ENCODE measurements around the gene GPC6.

GPC6 gene

GRCh38 chr13:94143624-94144350 is 917.2 kb downstream of the GPC6 start:
- DNase-seq: no peak

- DNase-seq: no peak
Observed at GRCh38 chr13:94145966-94146365, 919.4 kb downstream of the GPC6 start.

DNA sequence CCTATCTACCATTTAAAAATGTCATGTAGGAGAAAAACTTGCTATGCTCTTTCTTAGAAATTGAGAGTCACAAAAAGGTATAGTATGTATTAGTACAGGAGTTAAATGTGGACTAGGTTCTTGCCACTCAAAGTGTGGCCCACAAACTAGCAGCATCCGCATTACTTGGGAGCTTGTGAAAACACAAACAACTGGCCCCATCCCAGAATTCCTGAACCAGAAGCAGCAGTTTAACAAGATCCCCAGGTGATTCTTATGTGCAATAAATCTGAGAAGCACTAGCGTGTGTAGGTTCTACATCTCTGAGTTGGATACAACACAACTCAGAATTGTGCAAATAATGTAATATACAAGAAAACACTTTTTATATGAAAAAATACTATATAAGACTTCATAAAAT is 927.0 kb downstream of the GPC6 start:
- DNase-seq: no peak

DNA sequence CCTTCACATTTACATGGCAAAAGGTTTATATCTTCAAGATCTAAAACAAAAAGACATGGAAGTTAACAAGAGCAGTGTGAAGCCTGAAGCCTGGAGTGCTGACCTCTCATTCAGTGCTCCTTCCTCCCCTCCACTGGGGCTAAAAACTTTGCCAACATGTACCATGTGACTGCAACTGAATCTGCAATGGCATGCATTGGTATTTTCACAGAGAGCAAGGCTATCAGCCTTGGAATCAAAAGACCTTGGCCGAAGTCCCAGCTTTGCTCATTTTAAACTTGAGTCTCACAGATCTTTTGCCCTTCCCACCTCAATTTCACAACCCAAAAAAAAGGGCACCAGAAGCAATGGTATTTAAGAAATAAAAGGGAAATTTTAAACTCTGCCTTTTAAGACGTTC is 927.8 kb downstream of the GPC6 start:
- no peak for DNase-seq

DNA sequence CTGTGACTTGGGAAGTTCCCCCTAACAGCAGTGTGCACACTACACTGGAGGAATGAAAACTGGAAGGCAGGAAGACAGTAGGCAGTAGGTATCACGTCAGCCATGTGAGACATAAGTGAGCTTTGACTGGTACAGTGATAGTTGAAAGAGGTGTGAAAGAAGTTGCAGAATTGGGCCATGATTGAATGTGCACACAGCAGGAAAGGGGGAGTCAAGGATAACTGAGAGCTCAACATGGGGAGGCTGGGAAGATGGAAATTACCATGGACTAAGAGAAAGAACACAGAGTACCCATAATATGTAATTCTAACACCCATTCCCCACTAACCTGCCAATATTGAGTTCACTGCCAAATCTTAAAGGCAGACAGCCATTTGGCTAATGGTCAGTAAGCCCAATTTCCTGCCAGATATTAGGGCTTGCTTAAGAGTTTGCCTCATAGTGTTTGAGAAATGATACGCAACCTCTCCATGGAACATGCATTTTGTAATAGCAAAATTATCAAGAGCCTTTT is 931.2 kb downstream of the GPC6 start:
- DNase-seq: no peak

GRCh38 chr13:94160875-94161274 is 934.3 kb downstream of the GPC6 start:
- DNase-seq: no peak

DNA sequence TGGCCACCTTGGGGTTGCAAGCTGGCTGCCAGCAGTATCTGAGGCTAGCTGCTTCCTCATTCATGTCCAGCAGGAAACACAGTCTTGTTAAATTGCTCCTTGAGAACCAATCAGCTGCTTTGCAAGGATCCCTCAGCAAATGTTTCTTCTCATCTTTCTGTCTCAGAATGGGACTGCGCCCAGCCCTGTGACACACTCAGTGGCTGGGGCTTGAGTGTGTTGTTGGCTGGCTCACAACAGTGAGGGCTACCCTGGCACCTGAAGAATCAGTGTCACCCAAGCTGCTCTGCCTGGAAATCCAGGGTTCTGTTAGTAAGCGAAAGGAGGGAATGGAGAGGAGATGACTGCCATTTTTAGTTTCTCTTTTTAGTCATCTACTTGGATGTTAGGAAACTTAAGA is 935.7 kb downstream of the GPC6 start:
- DNase-seq: no peak

GRCh38 chr13:94163535-94163934 is 936.9 kb downstream of the GPC6 start:
- no peak for DNase-seq

DNA sequence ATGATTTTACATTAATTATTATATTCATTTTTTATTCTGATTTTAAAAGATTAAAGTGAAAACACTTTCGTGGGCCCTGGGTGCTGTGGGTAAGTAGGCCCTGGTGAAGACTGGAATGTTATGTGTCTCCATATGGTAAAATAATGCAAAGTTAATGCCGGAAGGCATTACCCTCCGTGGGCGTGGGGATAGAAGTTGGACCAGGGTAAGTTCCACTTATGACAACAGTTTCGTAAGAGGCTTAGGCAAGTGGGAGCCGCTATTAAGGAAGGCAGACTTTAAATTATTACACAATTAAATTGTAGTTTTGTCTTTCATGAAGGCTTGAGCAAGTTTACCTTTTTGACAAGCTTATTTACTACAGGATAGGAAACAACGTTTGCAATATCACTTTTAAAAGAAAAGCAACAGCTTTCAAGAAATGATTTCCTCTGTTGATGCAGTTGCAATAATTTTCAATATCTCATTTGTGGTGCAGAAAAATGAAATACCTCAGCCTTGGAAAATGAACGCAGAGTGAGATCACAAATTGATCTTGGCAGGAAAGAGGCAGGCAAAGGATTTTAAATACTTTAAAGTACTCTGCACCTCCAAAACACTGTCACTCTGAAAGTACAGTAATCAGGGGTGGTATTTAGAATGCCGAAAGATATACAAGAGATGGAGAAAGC is 942.3 kb downstream of the GPC6 start:
- DNase-seq: no peak

- DNase-seq: no peak
Observed at GRCh38 chr13:94169454-94170144, 943.0 kb downstream of the GPC6 start.

GRCh38 chr13:94170145-94170571 is 943.6 kb downstream of the GPC6 start:
- DNase-seq: no peak

DNA sequence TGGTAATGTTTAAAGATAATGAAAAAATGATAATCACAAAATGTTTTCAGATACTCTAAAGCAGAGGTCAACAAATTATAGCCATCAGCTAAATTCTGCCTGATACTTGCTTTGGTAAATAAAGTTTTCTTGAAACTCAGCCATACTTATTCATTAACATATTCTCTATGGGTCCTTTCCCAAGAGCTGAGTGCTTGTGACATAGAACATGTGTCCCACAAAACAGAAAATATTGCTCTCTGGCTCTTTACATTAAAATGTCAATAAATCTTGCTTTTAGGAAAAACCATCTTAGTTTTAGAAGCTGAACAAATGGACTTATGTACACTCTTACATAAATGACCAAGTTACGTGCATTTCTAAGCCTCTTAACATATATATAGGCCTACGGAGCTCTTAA is 945.8 kb downstream of the GPC6 start:
- DNase-seq: no peak

DNA sequence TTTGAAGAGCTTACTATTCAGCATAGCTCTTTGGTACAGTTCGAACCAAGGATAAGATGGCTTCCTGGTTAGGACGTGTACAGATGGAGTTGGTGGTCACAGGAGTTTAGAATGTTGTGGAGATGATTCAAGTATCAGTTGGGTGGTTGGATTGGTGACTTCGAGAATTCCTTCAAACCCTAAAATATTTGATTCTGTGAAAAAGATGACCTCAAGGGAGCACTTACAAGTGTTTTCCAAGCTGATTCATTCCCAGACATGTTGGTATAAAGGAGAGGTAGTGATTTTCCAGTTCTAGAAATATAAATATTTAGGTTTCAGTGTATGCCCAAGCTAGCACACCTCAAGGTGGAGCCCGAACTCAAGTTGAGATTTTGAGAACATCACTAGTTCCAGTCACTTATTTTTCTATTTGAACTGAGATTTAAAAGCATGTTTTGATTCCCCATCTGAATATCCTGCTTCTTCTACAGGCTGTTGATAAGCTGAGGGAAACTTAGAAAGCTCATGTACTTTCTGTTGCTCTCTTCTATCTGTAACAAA is 946.8 kb downstream of the GPC6 start:
- DNase-seq: no peak

- no peak for DNase-seq
Observed at GRCh38 chr13:94174009-94174408, 947.4 kb downstream of the GPC6 start.

DNA sequence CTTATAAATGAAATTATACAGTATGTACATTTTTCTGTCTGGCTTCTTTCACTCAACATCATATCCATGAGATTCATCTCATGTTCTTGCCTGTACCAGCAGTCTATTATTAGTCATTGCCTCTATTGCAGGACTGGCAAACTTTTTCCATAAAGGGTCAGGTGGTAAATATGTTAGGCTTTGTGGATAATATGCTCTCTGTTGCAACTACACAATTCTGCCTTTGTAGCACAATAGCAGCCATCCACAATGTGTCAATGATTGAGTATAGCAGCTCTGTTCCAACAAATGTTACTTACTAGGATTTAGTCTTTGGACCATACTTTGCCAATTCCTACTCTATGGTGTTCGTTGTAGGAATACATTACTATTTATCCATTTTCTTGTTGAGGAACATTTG is 948.5 kb downstream of the GPC6 start:
- DNase-seq: no peak

DNA sequence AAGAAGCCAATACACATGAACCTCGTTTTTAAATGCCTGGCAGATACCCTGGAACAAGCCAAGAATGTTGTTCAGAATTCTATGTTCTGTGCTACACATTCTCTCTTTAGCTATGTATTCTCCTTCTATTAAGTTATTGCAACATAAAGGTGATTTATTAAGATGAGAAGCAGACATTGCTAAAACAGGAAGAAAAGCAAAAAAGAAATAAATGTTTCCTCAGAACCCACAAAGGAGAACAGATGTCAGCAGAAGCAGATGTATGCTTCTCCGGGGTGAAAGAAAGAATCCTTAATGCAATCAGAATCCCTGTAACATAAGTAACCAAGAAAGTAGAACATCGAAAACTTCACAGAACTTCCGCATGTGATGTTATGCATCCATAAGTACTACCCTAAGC is 950.0 kb downstream of the GPC6 start:
- DNase-seq: no peak

DNA sequence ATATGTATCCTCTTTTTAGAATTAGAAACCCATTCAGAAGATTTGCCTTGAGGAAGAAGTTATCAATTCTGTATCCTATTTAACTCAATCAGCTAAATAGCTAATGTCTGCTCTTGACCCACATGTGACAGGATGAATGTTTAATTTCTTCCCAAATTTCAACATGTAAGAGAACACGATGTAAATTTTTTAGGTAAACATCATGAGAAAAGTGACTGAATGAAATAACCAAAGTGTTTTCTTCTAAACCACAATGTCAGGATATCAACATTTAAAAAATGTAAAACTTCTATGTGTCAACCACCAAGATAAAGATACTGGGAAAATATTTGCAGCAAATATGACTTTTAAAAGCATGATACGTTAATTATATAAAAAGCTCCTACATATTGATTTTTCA is 950.4 kb downstream of the GPC6 start:
- no peak for DNase-seq

DNA sequence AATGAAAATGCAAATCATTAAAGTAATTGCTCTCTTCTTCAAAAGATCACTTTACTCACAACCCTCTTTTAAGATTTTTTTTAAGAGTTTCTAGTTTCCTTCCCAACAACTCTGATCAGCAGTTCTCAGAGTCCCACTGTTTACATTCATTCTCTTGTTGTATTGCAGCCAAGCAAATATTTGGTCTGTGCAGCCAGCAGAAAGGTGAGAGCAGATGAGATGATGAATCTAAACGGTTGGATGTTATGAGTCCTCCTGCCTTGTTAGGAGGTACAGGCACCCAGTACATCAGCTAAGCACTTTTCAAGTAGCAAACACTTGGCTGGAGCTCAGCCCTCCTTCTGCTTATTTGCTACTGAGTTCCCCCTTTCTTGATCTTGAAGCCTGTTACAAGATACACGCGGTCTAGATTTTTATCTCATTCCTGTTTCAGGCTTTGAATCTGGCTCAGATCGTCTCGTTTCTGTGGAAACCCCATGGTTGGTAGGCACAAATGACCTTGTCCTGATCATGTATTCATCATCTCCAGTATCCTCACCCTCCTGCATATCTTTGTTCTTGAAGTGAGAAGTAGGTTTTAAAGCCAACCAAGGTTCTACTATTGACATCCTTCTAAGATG is 952.1 kb downstream of the GPC6 start:
- peak; percentile 58 for DNase-seq

DNA sequence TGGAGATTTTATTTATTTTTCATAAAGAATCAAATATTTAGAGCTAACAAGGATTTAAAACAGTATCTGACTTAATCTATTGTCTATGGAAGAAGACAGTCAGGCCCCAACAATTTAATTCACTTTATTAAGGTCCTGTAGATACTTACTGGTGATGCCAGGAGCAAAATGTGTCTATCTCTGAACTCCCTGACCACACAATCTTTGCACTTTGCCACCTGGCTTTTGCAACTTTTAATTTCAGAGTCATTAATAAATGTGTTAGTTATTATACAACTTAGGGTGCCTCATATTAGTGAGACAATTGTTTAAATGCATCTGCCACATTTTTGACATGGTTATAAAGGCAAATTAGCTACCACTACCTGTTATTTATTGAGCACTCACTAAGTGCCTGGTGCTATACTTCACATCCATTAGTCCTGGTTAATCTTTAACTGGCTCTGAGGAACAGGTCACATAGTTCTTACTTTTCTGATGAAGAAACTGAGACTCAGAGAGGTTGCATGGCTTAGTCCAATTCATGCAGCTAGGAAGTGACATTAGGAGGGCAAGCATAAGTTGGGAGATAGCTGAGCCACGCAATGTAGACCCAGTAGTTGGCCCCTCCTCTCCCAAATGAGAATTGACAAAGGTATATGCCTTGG is 955.0 kb downstream of the GPC6 start:
- DNase-seq: no peak

DNA sequence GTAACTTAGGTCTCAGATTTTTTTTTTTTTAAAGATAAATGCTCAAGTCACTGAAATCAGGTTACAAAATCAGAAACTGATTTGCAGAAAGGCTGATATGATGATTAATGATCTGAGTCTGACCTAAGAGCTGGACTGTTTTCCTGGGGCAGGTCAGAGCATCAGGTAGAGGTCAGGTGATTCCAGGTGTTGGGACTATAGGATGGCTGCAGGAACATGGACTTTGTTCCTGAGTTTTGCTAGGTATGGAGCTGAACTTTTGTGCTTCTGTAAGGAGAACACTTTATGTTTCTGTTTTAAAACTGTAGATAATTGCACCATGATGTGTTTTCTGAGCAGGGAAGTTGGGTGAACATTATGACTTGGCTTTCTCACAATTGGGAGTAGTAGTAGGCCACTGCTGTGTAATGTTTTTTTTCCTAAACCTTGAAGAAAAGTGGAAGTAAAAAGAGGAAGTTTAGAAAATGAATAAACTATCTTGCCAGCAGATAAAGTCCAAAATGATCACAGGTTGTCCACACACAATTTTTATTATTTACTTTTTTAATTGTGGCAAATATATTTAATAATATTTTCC is 955.7 kb downstream of the GPC6 start:
- DNase-seq: no peak

DNA sequence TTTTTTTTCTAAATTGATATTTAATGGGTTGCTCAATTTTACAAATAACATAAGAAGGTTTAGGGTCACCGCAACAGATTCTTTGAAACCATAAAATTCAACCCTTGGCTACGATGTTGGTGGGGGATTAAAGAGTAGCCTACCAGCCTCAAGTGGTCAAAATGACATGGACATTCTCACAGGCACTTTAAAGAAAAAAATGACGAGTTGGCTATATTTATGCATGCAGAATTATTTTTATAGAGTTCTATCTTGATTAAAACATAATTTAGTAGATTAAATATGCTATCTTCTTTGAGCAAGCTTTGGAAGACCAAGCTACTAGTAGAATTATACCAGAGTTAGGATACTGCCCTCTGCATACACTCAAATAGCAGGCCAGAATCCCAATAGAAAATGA is 959.9 kb downstream of the GPC6 start:
- DNase-seq: no peak

DNA sequence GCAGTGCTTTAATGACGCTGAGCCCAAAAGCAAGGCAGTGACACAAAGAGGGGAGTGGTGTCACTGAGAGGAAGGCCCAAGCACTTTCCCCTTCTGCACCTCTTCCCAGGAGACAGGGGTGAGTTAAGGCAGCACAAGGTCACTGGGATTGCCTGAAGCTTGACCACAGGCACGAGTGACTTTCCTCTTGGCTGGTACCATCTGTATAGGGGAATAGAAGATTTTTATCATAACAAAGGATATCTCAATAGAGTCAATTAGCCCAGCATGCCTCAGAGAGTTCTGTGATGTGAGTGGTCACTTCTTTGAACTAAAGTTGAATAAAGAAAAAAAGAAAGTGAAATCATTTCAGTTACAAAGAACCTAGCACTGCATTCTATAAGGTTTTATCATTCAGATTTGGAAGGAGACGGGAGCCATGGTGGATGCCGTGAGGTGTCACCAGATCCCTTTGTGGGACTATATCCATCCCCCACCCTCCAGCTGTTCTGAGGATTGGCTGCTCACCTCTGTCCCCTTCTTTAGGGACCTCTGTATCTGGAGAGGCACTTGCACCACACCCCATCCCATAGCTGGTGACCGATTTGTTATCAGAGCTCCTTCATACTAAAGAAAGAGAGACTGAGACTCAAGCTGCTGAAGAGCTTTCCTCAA is 961.7 kb downstream of the GPC6 start:
- DNase-seq: no peak
